Activated naive CD8-positive, alpha-beta T cell treated with anti-CD3 and anti-CD28 coated beads, Interleukin-2, amount 10 ng/mL, durations not matched to agents 7 days and 5 days (primary cell): ENCODE data around the gene CD300LG. TPM values are rescaled to one million over a fixed set of nuclear protein-coding genes. Genes with fewer than 3 reads are reported as not detected.

ENCODE experiments used
- ATAC-seq: fragments of 150-1000 bp; cut with Tn5 transposase; one replicate; pipeline ENCODE4 v1.10.0; 2021; ENCODE audit warnings: low read depth, moderate library complexity
- POLR2A ChIA-PET: fragments of 350-600 bp; sonication (Branson Sonifier 250); formaldehyde crosslinking; loops from one replicate; lab custom pipeline; 2021; ENCODE audit warnings: antibody characterized with exemption; lab: Charles Lee
- DNase-seq: peaks from one replicate; pipeline ENCODE4 v3.0.0; 2021
- H3K27ac Mint-ChIP-seq: one replicate; pipeline ENCODE4 v1.8.0; 2022; ENCODE audit warnings: mild to moderate bottlenecking, mixed read lengths
- H3K27me3 Mint-ChIP-seq: one replicate; pipeline ENCODE4 v1.8.0; 2022; ENCODE audit warnings: mild to moderate bottlenecking, moderate library complexity, mixed read lengths
- H3K36me3 Mint-ChIP-seq: one replicate; pipeline ENCODE4 v1.8.0; 2021; ENCODE audit warnings: mild to moderate bottlenecking, mixed read lengths
- H3K4me1 Mint-ChIP-seq: one replicate; pipeline ENCODE4 v1.8.0; 2021; ENCODE audit warnings: mixed read lengths
- H3K4me3 Mint-ChIP-seq: one replicate; pipeline ENCODE4 v1.8.0; 2022; ENCODE audit warnings: mild to moderate bottlenecking, moderate library complexity, mixed read lengths
- H3K9me3 Mint-ChIP-seq: one replicate; pipeline ENCODE4 v1.8.0; 2021; ENCODE audit warnings: mixed read lengths
- total RNA-seq, 2 experiments: library from RNA; stranded (reverse); gene quantifications; one replicate each; pipeline ENCODE4 v1.2.3, GENCODE V29; 2021

CD300LG gene
- total RNA-seq, 2 experiments from 2014 or later = not detected

GRCh38 chr17:43905400-43905984 lies 58.5 kb downstream of the CD300LG start:
- H3K4me3 Mint-ChIP-seq = no peak overlapping the region
- DNase-seq (no peak), ATAC-seq (no peak)
- no peaks in the 10 kb centered on the region for H3K9me3 Mint-ChIP-seq
- H3K27me3 Mint-ChIP-seq = peaks cover 59% of the 10 kb centered on the region
- peaks cover 13% of the 10 kb centered on the region for H3K4me1 Mint-ChIP-seq
- no peaks in the 10 kb centered on the region for H3K36me3 Mint-ChIP-seq
- H3K27ac Mint-ChIP-seq = no peak overlapping the region
- POLR2A ChIA-PET = no interaction called here

- DNase-seq (no peak), ATAC-seq (no peak)
- H3K27ac Mint-ChIP-seq = no peak overlapping the region
- no peaks in the 10 kb centered on the region for H3K9me3 Mint-ChIP-seq
- peaks cover 55% of the 10 kb centered on the region for H3K27me3 Mint-ChIP-seq
- POLR2A ChIA-PET = no interaction called here
- H3K4me1 Mint-ChIP-seq = peaks cover 8% of the 10 kb centered on the region
- peak overlapping the region; percentile 73 for H3K4me3 Mint-ChIP-seq
- no peaks in the 10 kb centered on the region for H3K36me3 Mint-ChIP-seq
Observed at GRCh38 chr17:43905985-43906852, 59.2 kb downstream of the CD300LG start.

- Mint-ChIP-seq H3K27me3 (peaks cover 54% of the 10 kb centered on the region), H3K27ac (no peak overlapping the region), H3K36me3 (no peaks in the 10 kb centered on the region), H3K4me1 (peaks cover 8% of the 10 kb centered on the region), H3K9me3 (no peaks in the 10 kb centered on the region), H3K4me3 (peak overlapping the region; percentile 73)
- DNase-seq (no peak), ATAC-seq (no peak)
- POLR2A ChIA-PET = interaction anchor here (0.8 kb wide), 1 partner anchor 546 kb away, joined by 3 read pairs; no protein-coding TSS in a partner anchor
Observed at GRCh38 chr17:43906951-43907424, 60.0 kb downstream of the CD300LG start.

GRCh38 chr17:43907425-43907981 lies 60.5 kb downstream of the CD300LG start, which contains the start of gene MPP2:
TSS of gene MPP2 (minus strand) at chr17:43907536. CDS start at chr17:43904460, 3,076 bp downstream.
- Mint-ChIP-seq H3K27ac (no peak within 1 kb of the TSS), H3K27me3 (peaks cover 54% of the 10 kb centered on the region)

GRCh38 chr17:43907998-43908721 lies 61.2 kb downstream of the CD300LG start:
- Mint-ChIP-seq H3K27me3 (peaks cover 54% of the 10 kb centered on the region), H3K36me3 (no peaks in the 10 kb centered on the region), H3K9me3 (no peaks in the 10 kb centered on the region), H3K4me1 (peaks cover 8% of the 10 kb centered on the region), H3K4me3 (peak overlapping the region; percentile 73), H3K27ac (no peak overlapping the region)
- DNase-seq = no peak
- peak; percentile 55 for ATAC-seq
- POLR2A ChIA-PET = interaction anchor here (0.6 kb wide), 1 partner anchor 142 kb away, joined by 4 read pairs; no protein-coding TSS in a partner anchor

More at GRCh38 chr17:43907425-43907981, 60.5 kb downstream of the CD300LG start, which contains the start of gene MPP2:
- ATAC-seq (peak; percentile 47), DNase-seq (peak; percentile 65)
- no peaks in the 10 kb centered on the region for H3K9me3 Mint-ChIP-seq
- peak within 1 kb of the TSS; percentile 73 for H3K4me3 Mint-ChIP-seq
- no peaks in the 10 kb centered on the region for H3K36me3 Mint-ChIP-seq
- H3K4me1 Mint-ChIP-seq = peaks cover 8% of the 10 kb centered on the region
- POLR2A ChIA-PET = interaction anchor here (0.6 to 0.8 kb wide), 2 partner anchors 143 to 547 kb away, joined by 3 to 4 read pairs; no protein-coding TSS in a partner anchor

- Mint-ChIP-seq H3K4me3 (no peak overlapping the region), H3K27ac (no peak overlapping the region), H3K9me3 (no peaks in the 10 kb centered on the region), H3K36me3 (no peaks in the 10 kb centered on the region), H3K4me1 (peaks cover 8% of the 10 kb centered on the region), H3K27me3 (peaks cover 45% of the 10 kb centered on the region)
- POLR2A ChIA-PET = interaction anchor here (0.5 to 1.0 kb wide), 2 partner anchors 131 to 254 kb away, joined by 3 to 5 read pairs; no protein-coding TSS in a partner anchor
- no peak for DNase-seq
- ATAC-seq = no peak
Observed at GRCh38 chr17:43909537-43910231, 62.7 kb downstream of the CD300LG start.

- H3K27ac Mint-ChIP-seq = no peak overlapping the region
- H3K9me3 Mint-ChIP-seq = no peaks in the 10 kb centered on the region
- H3K36me3 Mint-ChIP-seq = no peaks in the 10 kb centered on the region
- DNase-seq (no peak), ATAC-seq (no peak)
- peaks cover 9% of the 10 kb centered on the region for H3K4me1 Mint-ChIP-seq
- H3K27me3 Mint-ChIP-seq = peaks cover 24% of the 10 kb centered on the region
- H3K4me3 Mint-ChIP-seq = no peak overlapping the region
- POLR2A ChIA-PET = no interaction called here
Observed at GRCh38 chr17:43911904-43912303, 64.9 kb downstream of the CD300LG start.

- DNase-seq (no peak), ATAC-seq (no peak)
- no peak overlapping the region for H3K4me3 Mint-ChIP-seq
- H3K27ac Mint-ChIP-seq = no peak overlapping the region
- peaks cover 17% of the 10 kb centered on the region for H3K27me3 Mint-ChIP-seq
- POLR2A ChIA-PET = no interaction called here
- H3K9me3 Mint-ChIP-seq = no peaks in the 10 kb centered on the region
- H3K4me1 Mint-ChIP-seq = peaks cover 13% of the 10 kb centered on the region
- H3K36me3 Mint-ChIP-seq = no peaks in the 10 kb centered on the region
Observed at GRCh38 chr17:43912635-43913304, 65.8 kb downstream of the CD300LG start.

Other genes with a start within 250 kb of the CD300LG start
- 1 to 10 TPM; 5.2 TPM for gene MEOX1, start 185.3 kb upstream of the CD300LG start, total RNA-seq
- gene SOST, start 88.4 kb upstream of the CD300LG start, total RNA-seq = not detected
- 10 to 100 TPM; 15.5 to 15.7 TPM for gene DUSP3, start 68.2 kb upstream of the CD300LG start, total RNA-seq
- gene CFAP97D1, start 66.7 kb upstream of the CD300LG start, total RNA-seq = not detected
- gene MPP3, start 14.0 kb upstream of the CD300LG start, total RNA-seq = under 1 TPM in 1 of 2 experiments, not detected in 1; 0.11 TPM
- 1 to 10 TPM; 2.3 to 3.1 TPM for gene MPP2, start 60.4 kb downstream of the CD300LG start, total RNA-seq
- gene PPY, start 95.3 kb downstream of the CD300LG start, total RNA-seq = not detected
- not detected for gene PYY, start 106.8 kb downstream of the CD300LG start, total RNA-seq
- gene NAGS, start 157.4 kb downstream of the CD300LG start, total RNA-seq = 1 to 10 TPM; 1.4 TPM
- 10 to 100 TPM; 30.3 to 31.7 TPM for gene TMEM101, start 167.8 kb downstream of the CD300LG start, total RNA-seq
- 10 to 100 TPM; 46.9 to 51.4 TPM for gene LSM12, start 219.5 kb downstream of the CD300LG start, total RNA-seq
- gene G6PC3, start 223.6 kb downstream of the CD300LG start, total RNA-seq = 10 to 100 TPM; 18.7 to 18.8 TPM